T-helper 9 cell (primary cell): ENCODE measurements around the gene CABLES1.

ENCODE experiments used
- DNase-seq: peaks from one replicate; pipeline ENCODE4 v3.0.0-alpha.2; 2020

Gene CABLES1

DNA sequence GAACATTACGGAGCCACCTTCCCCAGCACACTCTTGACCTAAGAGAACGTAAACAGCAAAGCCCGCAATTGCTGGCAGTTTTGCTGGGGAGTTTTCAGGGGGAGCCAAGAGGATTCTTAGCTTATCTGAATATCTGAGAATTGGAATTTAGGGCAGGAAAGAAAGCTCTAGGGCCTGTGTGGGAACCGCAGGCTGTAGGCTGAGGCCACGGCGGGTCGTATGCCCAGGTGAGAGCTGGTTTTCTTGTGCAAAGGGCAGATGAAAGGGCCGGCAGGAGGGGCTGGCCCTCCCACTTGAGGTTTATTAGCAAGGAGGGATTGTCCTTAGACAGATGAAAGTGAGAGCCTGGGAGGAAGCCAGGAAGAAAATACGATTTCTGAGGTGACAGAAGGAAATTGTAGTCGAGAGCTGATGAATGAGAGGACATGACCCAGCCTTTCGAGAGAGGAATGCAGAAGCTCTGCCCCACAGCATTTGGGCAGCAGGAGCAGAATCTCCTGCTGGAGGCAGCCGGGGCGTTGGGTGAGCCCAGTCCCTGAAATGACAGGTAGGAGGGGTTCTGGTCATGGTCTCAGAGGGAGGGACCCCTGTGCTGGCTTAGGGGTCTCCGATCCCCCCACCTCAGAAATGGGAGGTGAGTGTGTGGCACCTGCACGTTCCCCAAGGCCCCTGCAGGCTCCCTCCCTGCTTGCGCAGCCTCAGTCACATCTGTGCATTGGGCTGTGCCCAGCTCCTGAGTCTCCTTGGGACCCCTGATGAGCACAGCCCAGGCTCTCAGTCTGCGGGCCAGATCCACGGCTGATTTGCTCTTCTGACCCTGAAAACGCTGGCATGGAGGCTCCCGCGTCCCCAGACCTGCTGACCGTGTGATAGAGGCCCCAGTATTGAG lies 61.1 kb downstream of the CABLES1 start:
- no peak for DNase-seq

GRCh38 chr18:23198217-23198845 lies 63.0 kb downstream of the CABLES1 start:
- no peak for DNase-seq

DNA sequence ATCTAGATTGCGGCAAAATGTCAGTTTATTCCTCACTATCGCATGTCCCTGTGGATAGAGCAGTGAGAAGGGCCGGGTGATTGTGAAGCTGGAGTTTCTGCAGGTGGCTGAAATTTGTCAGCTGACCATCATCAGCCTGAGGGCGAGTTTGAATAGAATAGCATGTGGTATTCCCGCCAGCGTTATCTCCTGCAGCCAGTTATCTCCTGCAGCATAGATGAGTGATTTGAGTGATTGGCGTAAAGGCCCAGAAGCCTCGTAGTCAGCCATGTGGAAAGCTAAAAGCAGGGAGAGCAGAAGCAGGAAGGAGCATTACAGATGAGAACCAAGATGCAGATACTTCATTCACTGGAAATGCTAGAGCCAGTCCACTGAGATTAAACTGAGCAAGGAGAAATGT lies 65.5 kb downstream of the CABLES1 start:
- no peak for DNase-seq

GRCh38 chr18:23201741-23202140 lies 66.5 kb downstream of the CABLES1 start:
- no peak for DNase-seq

DNA sequence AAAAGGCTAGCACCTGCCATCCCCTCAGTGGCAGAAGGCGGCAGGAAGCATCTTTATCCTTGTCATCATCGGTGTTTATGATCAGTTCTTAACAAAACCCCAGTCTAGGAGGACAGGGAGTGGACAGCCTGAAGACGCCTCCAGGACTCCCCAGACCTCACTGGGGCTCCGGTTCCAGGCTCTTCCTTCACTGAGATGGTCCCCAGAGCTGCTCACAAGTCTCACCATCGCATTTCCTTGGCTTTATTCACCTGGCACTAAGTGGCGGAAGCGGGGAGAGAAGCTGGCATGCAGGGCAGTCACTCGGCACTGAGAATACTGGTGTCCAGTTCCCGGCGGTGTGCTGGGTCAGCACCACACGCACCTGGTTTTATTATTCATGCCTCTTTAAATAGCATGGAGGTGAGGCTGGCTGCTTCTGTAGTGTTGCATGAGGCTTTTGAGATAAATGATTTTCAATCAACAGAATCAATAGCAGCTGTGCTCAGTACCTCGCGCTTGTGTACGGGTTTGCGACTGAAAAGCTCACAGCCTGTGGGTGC lies 68.7 kb downstream of the CABLES1 start:
- DNase-seq: no peak

DNA sequence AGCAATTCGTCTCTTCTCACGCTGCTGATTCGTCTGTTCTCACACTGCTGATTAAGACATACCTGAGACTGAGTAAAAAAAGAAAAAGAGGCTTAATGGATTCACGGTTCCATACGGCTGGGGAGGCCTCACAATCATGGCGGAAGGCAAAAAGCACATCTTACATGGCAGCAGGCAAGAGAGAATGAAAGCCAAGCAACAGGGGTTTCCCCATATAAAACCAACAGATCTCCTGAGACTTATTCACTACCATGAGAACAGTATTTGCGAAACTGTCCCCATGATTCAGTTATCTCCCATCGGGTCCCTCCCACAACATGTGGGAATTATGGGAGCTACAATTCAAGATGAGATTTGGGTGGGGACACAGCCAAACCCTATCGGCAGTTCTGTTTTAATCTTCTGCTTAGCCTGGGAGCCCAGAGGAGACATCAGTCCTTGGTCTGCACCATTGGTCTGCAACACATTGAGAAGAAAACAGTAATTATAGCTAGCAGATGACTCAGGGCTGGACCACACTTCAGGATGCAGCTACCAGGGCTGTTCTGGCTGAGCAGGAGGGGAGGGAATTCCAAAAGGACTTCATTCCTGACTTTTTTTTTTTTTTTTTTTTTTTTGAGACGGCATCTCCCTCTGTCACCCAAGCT lies 69.4 kb downstream of the CABLES1 start:
- no peak for DNase-seq

GRCh38 chr18:23205980-23206379 lies 70.7 kb downstream of the CABLES1 start:
- no peak for DNase-seq

DNA sequence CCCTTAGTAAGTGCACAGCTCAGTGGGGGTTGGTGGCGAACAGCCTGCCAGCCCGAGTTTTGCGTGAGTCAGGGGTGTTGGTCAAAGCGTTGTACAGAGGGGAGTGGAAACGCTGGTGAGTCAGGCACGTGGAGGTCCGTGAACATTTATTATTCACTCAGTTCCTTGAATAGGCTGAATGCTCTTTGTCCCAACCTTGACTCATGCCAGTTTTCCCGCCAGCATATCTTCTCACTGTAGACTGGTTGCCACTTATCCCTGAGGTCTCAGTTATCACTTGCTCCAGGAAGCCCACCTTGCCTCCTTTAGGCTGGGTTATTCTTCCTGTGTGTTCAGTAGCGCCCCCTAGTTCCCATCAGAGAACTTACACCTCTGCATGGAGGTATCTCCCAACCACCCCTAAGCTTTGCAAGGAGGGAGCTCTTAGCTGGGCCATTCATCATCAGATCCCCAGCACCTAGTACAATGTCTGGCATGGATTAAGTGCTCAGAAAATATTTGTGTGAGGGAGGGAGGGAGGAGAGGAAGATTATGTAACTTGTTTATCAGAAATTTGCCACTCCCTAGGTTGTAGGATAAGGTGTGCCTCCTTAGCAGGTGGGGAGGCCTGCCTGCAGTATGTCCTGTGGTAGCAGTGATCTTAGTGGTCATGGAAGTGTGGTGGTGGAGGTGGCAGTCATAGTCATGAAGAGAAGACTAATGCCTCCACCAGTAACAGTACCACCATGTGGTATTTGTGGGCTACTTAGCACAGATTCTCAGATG lies 72.1 kb downstream of the CABLES1 start:
- no peak for DNase-seq

GRCh38 chr18:23207994-23208393 lies 72.7 kb downstream of the CABLES1 start:
- DNase-seq: no peak

- DNase-seq: no peak
Measured at GRCh38 chr18:23208600-23208999, 73.3 kb downstream of the CABLES1 start.

- no peak for DNase-seq
Measured at GRCh38 chr18:23209031-23209430, 73.7 kb downstream of the CABLES1 start.

DNA sequence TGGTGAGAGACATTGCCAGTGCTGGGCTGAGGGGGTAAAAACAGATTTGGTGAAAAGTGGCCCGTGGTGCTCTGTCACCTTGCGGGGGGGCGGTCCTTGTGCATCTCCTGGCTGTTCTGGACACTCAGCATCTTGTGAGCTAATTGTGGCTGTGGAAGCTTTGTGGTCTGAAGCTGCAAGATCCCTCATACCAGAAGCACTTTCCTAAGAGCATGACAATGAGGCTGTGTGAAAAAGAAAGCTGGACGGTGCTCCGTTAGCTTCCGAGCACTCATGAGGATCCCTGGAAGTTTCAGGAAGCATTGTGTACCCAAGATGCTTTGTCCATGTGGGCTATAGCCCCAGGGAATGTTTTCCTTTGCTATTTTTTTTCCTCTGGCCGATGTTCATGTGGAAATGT lies 74.5 kb downstream of the CABLES1 start:
- no peak for DNase-seq

- no peak for DNase-seq
Measured at GRCh38 chr18:23210526-23210925, 75.2 kb downstream of the CABLES1 start.

- DNase-seq: no peak
Measured at GRCh38 chr18:23211146-23211545, 75.9 kb downstream of the CABLES1 start.

GRCh38 chr18:23212161-23212560 lies 76.9 kb downstream of the CABLES1 start:
- no peak for DNase-seq

- DNase-seq: no peak
Measured at GRCh38 chr18:23213200-23213599, 77.9 kb downstream of the CABLES1 start.

- DNase-seq: no peak
Measured at GRCh38 chr18:23217781-23218180, 82.5 kb downstream of the CABLES1 start.

DNA sequence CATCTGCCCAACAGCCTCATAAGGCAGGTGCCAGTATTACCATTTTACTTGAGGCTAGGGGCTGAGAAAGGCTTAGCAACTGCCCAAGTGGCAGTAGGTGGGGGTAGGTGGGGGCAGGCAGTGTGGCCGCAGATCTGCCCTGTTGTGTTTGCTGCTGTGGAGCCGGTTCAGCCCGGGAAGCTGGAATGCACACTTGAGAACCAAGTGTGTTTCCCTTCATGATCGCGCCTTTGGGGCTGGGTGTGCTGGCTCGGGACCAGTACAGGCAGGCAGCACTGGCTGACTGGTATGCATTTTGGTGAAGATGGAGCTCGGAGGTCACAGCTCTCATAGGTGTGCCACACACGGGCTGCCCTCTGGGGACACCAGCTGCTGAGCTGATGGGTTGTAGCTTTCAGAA lies 85.1 kb downstream of the CABLES1 start:
- DNase-seq: no peak

GRCh38 chr18:23223641-23224040 lies 88.4 kb downstream of the CABLES1 start:
- DNase-seq: no peak

DNA sequence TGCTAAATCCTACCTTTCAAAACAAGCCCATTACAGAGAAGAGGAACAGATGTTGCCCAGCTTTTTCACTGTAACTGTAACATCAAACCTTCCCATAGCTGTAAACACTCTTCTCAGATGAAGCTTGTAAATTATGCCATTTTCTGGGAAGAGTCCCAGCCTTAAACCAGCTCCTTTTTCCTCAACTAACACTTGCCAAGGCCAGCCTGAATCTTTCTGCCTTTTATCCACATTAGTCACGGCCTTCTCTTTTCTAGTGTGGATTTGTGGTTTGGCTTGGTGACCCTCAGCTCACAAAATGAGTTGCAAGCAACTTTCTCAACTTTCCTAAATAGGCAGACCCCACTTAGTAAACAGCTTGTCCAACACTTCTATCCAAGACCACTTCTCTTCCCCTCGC lies 90.2 kb downstream of the CABLES1 start:
- DNase-seq: no peak

DNA sequence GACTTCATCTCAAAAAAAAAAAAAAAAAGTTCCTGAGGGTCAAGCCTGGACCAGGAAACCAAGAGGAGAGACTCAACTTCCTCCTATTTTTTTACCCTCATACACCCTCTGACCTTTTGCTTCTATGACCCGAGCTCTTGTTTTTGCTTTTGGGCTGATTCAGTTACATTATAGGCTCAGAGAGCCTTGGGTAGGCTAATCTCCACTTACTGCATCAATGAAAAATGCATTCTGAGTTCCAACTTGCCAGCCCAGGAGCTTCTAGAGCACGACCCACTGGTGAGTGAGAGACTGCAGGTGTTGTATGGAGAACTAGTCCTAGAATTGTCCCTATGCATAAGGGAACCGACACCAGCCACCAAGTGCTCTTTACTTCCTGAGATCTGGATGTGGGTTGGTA lies 91.1 kb downstream of the CABLES1 start:
- DNase-seq: no peak

DNA sequence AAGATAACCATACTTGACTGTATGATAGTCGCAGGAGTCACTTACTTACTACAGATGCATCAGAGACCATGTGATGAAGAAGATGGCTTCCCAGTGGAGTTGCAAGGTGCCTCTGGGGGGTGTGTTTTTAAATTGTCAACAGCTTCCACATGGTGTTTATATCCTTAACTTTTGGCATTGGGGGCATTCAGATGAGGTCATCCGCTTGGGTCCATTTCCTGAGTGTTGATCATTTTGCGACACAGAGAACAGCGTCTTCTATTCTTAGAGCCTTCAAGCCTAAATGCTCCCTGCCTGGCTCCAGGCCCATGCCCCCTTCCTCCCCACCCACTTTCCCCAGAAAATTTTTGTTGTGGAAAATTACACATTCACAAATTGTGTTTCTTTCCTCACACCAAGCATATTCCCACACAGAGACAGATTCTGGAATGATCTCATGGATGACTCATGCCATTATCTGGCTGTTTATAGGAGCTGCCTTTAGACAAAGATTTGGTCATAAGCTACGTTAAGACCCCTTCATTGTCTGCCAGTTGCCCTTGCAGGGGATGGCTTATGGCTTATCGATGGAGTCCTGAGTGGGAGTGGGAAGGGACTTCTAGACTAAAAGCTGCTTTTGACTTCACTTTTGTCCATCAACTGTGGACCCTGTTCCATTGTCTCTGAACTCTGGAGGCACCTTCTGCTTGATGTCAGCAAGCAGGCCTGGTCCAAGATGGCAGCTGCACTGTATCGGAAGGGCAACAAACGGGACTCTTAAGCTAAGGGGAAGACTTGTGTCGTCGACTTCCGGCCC lies 91.8 kb downstream of the CABLES1 start:
- DNase-seq: no peak
